Measurements from ENCODE around the gene APOBEC3H. TPM values are rescaled to one million over a fixed set of nuclear protein-coding genes. Genes with fewer than 3 reads are reported as not detected.
"Not testable (repeated sequence)": the region's sequence is repeated elsewhere in the genome, so short reads cannot be mapped to it uniquely, and the experiment has no call there.

The APOBEC3H gene
- not detected for total RNA-seq

DNA sequence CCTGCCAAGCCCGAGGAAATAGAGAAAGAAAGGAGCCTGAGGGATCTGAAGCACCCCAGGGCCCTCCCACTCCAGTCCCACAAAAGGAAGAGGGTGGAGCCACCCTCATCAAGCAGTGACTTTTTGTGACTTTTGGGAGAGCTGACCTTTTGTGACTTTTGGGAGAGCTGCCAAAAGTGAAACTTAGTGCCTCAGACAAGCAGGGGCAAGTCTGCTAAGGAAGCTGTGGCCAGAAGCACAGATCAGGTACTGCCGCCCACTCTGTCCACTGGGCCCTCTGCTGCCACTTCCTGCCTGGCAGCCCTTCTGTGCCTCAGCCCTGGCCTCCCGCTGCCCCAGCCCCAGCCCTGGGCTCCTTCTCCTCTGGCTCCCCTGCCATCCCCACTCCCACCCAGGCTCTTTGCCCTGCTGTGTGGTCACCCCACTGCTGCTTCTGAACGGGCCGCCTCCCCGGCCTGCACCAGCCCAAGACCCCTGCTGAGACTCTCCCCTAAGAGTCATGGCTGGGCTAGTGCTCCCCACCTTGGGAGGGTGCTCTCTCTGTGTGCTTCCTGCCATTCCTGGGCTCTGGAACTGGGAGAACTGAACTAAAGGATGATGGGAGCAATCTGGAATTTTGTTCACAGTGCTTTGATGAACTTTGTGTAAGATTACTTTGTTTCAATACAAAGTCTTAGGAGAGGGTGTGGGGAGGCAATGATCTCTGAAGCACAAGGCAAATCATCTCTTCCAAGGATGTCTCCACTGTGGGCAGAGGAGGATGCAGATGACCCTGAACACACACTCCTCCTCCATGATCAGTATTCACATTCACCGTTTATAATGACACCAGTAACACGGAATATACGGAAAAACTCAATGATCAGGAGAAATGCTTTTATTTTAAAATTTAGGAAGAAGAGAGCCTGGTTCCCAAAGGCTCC is at the start of gene APOBEC3H:
APOBEC3H (plus strand) TSS at position 147 of the 923 bp plus-strand sequence. CDS start 3,035 bp downstream, outside the sequence.
- DNase-seq (ENCODE audit: low spot score) (no peak), ATAC-seq (peak; percentile 55)

DNA sequence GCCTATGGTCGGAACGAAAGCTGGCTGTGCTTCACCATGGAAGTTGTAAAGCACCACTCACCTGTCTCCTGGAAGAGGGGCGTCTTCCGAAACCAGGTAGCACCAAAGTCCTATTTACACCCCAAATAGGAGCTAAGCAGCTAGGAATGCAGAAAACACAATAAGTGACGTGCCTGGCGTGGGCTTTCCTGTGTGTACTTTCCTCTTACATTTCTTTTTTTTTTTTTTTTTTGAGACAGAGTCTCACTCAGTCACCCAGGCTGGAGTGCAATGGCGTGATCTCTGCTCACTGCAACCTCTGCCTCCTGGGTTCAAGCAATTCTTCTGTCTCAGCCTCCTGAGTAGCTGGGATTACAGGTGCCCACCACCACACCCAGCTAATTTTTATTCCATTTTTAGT is 47.6 kb upstream of the APOBEC3H start:
- not testable (repeated sequence) for DNase-seq (ENCODE audit: low spot score); ATAC-seq

DNA sequence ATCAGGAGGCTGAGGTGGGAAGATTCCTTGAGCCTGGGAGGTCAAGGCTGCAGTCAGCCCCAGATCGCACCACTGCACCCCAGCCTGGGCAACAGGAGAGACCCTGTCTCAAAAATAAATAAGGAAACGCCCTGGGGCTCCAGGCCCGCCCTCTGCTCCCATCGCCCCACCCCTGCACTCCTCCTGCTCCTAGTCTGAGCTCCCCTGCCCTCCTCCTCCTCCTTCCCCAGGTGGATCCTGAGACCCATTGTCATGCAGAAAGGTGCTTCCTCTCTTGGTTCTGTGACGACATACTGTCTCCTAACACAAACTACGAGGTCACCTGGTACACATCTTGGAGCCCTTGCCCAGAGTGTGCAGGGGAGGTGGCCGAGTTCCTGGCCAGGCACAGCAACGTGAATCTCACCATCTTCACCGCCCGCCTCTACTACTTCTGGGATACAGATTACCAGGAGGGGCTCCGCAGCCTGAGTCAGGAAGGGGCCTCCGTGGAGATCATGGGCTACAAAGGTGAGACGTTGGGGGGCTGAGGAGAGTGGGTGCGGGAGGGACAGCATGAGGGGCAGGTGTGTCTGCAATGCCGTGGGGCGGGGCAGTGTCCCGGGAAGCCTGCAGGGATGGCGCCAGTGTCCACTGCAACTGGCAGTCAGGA is 45.1 kb upstream of the APOBEC3H start:
- DNase-seq (ENCODE audit: low spot score); ATAC-seq: not testable (repeated sequence)

DNA sequence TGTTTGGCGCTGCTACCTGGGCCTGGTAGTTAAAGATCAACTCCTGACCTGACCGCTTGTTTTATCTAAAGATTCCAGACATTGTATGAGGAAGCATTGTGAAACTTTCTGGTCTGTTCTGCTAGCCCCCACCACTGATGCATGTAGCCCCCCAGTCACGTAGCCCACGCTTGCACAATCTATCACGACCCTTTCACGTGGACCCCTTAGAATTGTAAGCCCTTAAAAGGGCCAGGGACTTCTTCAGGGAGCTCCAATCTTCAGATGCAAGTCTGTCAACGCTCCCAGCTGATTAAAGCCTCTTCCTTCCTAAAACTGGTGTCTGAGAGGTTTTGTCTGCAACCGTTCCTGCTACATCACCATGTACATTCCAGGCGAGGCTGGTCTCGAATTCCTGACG is 41.4 kb upstream of the APOBEC3H start:
- ATAC-seq (no peak), DNase-seq (ENCODE audit: low spot score) (no peak)

DNA sequence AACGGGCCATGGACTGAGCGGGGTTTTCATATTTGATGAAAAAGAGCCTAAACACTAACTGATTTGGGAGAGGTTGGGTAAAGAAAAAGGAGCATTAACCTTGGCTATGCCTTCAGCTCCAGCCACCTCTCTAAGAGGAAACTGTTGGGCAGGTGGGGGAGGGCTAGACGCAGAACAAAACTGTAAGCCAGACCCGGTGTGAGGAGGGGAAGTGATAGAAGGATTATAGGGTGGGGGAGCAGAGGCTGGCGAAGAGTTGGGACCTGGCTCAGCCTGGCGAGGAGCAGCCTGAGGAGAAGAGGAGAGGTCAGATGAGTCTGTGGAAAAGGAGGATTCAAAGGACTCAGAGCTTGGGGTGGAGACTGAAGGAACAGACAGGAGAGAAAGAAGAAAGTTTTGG is 35.8 kb upstream of the APOBEC3H start:
- not testable (repeated sequence) for DNase-seq (ENCODE audit: low spot score); ATAC-seq

DNA sequence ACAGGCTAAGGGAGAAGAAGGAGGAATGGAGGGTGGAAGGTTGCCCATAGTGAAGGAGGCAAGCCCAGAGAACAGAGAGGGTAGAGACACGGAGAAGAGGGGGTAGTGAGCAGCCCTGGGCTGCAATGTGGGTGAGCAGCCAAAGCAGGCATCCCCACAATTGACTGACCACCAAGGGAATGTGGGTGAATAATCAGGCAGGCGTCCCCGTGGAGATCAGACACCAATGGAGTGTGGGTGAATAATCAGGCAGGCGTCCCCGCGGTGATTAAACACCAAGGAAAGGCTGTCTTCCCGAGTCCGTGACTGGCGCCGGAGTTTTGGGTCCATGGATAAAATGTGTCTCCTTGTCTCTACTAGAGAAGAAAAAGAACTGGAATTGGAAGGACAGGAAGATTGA is 35.1 kb upstream of the APOBEC3H start:
- ATAC-seq; DNase-seq (ENCODE audit: low spot score): not testable (repeated sequence)

DNA sequence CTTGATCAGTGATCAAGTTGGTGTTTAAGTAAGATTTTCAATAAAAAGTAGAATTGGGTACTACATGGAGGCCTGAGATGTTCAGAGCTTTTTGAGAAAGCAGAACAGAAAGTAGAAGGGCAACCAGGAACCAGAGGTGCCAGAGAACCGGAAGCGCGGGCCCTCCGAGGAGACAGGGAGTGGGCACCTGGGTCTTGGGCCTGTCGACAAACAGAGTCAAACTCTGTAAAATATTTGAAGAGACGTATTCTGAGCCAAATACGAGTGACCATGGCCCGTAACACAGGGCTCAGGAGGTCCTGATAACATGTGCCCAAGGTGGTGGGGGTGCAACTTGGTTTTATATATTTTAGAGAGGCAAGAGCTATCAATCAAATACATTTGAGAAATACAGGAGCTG is 33.1 kb upstream of the APOBEC3H start:
- DNase-seq (ENCODE audit: low spot score); ATAC-seq: not testable (repeated sequence)

DNA sequence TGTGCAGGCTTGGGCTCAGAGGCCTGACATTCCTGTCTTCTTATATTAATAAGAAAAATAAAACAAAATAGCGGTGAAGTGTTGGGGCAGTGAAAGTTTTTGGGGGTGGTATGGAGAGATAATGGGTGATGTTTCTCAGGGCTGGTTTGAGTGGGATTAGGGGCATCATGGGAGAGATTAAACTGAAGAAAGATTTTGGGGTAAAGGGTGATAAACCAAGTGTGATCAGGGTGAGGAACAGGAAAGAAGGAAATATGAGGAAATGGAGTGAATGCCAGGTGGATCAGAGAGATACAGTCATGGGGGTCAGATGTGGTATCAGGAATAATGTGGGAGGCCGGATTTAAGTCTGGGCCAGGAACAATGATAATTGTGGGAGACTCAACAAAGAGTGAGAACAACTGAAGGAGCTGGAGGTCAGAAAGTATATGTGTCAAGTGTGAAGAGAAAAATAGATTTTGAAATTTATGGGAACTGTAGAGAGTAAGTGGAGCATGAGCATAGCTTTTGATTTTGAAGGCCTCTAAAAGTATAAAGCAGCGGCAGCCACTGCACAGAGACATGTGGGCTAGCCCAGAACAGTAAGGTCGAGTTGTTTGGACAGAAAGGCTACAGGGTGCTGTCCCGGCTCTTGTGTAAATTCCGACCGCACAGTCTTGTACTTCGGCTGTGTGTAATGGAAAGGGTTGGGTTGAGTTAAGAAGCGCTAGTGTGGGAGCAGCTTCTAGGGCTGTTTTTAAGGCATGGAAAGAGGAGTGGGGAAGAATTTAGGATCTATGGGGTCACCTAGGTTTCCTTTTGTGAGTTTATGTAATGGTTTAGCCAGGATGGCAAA is 30.4 kb upstream of the APOBEC3H start:
- not testable (repeated sequence) for ATAC-seq; DNase-seq (ENCODE audit: low spot score)

DNA sequence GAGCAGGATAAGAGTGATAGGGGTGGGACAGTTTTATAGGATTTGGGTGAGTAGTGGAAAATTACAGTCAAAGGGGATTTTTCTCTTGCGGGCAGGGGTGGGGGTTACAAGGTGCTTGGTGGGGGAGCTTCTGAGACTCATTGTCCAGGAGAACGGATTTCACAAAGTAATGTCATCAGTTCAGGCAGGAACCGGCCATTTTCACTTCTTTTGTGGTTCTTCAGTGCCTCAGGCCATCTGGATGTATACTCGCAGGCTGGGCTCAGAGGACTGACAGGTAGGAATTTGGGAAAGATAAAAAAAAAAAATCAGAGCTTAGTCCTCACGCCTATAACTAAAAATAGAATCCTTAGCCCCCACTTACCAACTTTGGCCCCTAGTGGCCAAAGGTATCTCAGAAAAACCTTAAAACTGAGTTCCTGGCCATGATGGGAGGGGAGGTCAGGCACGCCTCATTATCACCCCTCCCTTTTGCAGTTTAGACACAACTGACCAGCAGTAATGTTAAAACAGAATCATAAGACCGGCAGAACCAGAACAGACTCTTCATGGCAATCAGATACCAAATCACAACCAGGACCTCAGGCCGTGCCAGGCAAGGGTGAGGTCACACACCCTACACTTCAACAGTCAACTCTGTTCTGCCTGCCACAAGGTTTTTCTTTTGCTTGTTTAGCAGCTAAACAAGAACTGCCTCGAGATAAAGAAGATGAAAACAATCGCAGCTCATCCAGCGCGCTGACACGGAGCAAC is 28.8 kb upstream of the APOBEC3H start:
- ATAC-seq (no peak), DNase-seq (ENCODE audit: low spot score) (no peak)

DNA sequence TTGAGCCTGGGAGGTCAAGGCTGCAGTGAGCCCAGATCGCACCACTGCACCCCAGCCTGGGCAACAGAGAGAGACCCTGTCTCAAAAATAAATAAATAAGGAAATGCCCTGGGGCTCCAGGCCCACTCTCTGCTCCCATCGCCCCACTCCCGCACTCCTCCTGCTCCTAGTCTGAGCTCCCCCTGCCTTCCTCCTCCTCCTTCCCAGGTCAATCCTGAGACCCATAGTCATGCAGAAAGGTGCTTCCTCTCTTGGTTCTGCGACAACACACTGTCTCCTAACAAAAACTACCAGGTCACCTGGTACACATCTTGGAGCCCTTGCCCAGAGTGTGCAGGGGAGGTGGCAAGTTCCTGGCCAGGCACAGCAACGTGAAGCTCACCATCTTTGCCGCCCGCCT is 26.9 kb upstream of the APOBEC3H start:
- no peak for ATAC-seq

DNA sequence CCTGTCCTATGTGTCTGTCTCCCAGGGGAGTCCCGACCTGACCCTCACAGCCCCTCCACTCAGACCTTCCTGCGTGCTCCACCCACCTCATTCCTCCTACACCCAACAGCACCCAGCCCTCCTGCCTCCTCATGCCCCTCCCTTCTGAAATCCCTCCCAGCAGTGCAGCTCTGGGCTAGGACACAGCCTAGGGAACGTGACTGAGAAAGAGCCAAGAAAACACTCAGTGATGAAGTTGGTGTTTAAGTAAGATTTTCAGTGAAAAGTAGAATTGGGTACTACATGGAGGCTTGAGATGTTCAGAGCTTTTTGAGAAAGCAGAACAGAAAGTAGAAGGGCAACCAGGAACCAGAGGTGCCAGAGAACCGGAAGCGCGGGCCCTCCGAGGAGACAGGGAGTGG is 24.5 kb upstream of the APOBEC3H start:
- not testable (repeated sequence) for ATAC-seq; DNase-seq (ENCODE audit: low spot score)

More for the DNA sequence above, 26.9 kb upstream of the APOBEC3H start:
- DNase-seq (ENCODE audit: low spot score) = no peak

DNA sequence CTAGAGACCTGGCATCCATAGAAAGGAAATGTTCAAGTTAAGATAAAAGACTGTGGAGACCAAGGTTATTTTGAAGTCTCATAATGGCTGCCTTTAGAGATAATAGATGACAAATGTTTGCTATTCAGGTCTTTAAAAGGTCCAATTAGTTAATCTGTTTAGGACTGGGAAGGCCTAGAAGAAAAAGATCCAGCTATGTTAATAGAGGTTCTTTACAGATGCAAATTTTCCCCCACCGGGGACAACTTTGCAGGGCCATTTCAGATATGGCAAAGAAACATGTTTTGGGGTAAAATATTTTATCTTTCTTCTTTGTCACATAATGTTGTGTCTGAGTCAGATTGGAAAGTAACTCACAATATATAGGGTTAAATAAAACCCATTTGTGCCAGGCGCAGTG is 23.1 kb upstream of the APOBEC3H start:
- DNase-seq (ENCODE audit: low spot score) (no peak), ATAC-seq (no peak)

DNA sequence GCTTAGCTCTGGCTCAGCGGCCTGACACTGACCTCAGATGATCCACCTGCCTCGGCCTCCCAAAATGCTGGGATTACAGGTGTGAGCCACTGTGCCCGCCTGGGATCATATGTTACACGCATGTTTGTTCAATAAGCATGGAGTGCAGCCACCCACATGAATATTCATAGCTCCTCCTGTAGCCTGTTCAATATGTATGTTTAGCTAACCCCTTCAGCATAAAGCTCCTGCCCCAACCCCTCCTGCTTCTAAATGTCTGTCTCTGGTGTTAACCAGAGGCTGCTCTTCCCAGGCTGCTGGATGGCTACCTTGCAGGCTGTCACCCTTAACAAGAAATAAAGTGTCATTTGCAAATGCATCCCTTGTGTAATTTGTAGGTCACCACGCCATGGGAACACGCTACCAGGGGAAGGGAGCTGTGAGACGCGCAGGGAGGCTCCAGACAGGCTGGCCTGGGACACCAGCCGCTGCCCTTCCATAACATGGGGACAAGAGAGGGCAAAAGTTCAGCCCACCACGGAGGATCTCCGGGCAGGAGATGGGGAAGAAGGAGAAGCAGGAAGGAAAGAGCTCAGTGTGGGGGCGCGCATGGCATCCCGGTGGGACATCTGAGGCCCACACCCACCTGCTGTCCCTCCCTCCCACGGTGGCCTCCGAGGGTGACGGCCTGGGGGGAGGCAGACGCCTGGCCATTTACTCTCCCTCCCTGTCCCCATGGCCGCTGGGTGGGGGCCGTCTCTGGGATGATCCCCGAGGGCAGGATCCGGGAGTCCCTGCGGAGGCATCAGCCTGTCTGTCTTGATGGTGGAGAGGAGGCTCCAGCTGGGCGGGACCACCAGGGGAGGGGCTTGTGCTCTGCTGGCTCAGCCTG is 20.7 kb upstream of the APOBEC3H start:
- DNase-seq (ENCODE audit: low spot score) = not testable (repeated sequence)
- peak; percentile 11 for ATAC-seq

DNA sequence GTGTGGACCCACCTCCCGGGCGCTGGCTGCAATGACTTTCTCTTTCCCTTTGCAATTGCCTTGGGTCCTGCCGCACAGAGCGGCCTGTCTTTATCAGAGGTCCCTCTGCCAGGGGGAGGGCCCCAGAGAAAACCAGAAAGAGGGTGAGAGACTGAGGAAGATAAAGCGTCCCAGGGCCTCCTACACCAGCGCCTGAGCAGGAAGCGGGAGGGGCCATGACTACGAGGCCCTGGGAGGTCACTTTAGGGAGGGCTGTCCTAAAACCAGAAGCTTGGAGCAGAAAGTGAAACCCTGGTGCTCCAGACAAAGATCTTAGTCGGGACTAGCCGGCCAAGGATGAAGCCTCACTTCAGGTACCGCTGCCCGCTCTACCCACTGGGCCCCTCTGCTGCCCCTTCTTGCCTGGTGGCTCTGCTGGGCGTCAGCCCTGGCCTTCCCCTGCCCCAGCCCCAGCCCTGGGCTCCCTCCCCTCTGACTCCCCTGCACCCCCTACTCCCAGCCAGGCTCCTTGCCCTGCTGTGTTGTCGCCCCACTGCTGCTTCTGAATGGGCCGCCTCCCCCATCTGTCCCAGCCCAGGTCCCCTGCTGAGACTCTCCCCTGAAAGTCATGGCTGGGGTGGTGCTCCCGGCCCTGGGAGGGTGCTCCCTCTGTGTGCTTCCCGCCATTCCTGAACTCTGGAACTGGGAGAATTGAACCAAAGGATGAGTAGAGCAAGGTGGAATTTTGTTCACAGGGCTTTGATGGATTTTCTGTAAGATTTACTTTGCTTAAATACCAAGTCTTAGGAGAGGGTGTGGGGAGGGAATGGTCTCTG is 19.8 kb upstream of the APOBEC3H start, which contains the start of gene APOBEC3G:
APOBEC3G (plus strand) TSS at position 250 of the 815 bp plus-strand sequence; CDS start at position 337, 87 bp downstream.
- peak; percentile 89 for ATAC-seq
- DNase-seq (ENCODE audit: low spot score) = not testable (repeated sequence)

DNA sequence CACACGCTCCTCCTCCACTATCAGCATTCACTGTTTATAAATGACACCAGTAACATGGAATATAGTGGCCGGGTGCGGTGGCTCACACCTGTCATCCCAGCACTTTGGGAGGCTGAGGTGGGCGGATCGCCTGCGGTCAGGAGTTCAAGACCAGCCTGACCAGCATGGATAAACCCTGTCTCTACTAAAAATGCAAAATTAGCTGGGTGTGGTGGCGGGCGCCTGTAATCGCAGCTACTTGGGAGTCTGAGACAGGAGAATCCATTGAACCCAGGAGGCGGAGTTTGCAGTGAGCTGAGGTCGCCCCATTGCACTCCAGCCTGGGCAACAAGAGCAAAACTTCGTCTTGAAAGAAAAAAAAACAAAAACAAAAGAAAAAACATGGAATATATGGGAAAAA is 19.1 kb upstream of the APOBEC3H start:
- not testable (repeated sequence) for ATAC-seq; DNase-seq (ENCODE audit: low spot score)

DNA sequence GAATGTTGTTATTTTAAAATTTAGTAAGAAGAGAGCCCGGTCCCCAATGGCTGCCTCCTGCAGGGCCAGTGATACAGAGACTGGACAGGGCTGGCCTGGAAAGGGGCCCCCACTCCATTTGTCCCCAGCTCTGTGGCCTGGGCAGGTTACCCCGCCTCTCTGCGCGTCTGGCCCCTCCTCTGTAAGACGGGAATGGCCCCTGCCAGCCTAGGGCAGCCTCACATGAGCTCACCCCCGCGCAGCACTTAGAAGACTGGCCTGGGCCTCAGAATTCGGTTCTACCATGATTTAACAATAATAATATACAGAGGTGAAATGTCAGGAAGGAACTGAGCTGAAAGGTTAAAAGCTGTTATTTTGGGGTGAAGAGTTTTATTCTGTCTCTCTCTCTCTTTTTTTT is 18.7 kb upstream of the APOBEC3H start:
- DNase-seq (ENCODE audit: low spot score) = no peak

DNA sequence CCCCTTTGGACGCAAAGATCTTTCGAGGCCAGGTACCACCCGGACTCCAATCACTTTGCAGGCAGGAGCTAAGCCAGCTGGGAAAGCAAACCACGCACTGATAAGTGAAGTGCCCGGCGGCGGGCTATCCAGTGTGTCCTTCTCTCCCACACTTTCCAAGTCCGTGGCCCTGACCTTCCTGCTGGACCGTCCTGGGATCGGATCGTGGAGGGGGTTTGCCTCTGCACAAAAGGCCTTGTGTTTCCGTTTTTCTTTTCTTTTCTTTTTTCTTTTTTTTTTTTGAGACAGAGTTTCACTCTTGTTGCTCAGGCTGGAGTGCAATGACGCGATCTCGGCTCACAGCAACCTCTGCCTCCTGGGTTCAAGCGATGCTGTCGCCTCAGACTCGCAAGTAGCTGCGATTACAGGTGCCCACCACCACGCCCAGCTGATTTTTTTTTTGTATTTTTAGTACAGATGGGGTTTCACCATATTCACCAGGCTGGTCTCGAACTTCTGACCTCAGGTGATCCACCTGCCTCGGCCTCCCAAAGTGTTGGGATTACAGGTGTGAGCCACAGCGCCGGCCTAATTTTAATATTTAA is 17.9 kb upstream of the APOBEC3H start:
- not testable (repeated sequence) for ATAC-seq; DNase-seq (ENCODE audit: low spot score)

More for the DNA sequence above, 18.7 kb upstream of the APOBEC3H start:
- ATAC-seq = no peak
